GM12874 (cell line): Measurements from ENCODE around the gene NME5.
A peak's percentile ranks its signal among the peaks of the same experiment; 100 is the strongest.

Experiments
- TF ChIP-seq, protein P1 (sequence below): IDR thresholded peaks from 2 replicates; pipeline ENCODE4 v1.5.1; 2011; ENCODE audit warnings: low read depth, mild to moderate bottlenecking, control low read depth, low read length, moderate library complexity; ENCODE audit not compliant: insufficient read depth

Gene NME5, protein sequence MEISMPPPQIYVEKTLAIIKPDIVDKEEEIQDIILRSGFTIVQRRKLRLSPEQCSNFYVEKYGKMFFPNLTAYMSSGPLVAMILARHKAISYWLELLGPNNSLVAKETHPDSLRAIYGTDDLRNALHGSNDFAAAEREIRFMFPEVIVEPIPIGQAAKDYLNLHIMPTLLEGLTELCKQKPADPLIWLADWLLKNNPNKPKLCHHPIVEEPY

DNA sequence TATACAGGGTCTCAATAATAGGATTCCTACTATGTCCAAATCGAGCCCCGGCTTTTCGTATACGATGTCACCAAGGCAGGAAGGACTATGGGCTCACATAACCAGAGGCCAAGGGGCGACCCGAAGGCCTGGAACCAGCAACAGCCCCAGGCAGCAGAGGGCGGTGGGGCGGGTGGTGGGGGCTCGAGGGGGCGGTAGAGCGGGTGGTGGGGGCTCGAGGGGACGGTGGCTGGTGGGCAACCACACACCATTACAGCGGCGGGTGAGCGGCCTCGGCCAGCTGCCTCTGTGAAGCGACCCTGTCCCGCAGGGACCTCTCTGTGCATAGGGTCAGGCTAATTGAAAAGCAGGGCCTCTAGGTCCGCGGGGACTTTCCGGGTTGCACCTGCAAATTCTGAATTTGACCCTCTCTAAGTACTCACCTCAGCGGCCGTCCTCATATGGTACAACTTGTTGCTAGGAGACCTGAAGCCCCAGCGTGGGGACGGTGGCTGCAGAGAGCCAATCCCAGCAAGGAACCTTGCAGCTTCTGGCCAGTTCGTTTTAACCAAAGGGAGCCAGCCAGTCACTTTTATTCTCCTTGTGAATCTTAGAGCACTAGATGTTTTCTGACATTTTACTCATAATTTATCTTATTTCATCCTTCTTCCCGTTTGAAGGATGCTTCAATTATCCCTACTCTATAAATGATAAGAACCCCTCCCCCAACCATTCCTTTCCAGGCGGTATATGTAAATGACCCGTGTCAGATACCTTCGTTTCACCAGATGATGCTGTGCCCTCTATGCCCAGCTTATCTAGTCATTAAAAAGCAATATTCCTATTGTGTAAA lies at the start of gene NME5:
TSS of gene NME5 (minus strand) at position 480 of the 832 bp plus-strand sequence. CDS start 648 bp downstream, outside the sequence.
- TF ChIP-seq, protein P1, sequence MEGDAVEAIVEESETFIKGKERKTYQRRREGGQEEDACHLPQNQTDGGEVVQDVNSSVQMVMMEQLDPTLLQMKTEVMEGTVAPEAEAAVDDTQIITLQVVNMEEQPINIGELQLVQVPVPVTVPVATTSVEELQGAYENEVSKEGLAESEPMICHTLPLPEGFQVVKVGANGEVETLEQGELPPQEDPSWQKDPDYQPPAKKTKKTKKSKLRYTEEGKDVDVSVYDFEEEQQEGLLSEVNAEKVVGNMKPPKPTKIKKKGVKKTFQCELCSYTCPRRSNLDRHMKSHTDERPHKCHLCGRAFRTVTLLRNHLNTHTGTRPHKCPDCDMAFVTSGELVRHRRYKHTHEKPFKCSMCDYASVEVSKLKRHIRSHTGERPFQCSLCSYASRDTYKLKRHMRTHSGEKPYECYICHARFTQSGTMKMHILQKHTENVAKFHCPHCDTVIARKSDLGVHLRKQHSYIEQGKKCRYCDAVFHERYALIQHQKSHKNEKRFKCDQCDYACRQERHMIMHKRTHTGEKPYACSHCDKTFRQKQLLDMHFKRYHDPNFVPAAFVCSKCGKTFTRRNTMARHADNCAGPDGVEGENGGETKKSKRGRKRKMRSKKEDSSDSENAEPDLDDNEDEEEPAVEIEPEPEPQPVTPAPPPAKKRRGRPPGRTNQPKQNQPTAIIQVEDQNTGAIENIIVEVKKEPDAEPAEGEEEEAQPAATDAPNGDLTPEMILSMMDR: no peak

DNA sequence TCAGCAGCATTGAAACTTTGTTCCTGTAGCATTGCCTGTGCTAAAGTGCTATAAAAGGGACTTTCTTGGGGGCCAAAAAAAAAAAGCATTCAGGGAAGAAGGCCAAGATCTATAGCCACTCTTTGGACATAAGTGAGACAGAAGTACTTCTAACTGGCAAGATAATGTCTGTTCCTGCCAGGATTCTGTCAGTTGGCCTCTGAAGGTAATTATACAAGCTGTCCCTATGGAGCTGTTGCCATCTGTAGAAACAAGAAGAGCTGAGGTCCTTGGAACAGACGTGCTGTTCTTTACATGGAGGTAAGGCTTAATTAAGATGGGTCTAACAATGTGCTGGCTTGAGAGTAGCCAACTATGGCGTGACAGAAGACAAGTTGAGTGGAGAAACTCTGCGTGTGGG lies 49.4 kb upstream of the NME5 start:
- TF ChIP-seq, protein P1: no peak

DNA sequence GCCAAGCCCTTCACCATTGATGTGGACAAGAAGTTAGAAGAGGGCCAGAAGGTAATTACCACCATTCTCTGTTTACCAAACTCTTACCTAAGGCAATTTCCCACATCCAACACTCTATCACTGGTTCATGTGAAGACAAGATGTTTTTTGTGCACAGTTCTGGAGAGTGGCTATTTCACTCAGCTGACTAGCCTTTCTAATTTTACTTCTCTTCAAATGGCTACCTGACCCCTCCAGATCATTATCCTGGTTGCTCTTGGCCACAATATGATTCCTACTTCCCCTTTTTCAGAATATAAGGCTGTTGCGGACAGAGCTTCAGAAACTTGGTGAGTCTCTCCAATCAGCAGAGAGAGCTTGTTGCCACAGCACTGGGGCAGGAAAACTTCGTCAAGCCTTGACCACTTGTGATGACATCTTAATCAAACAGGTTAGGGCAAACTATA lies 46.8 kb upstream of the NME5 start:
- TF ChIP-seq, protein P1: no peak

DNA sequence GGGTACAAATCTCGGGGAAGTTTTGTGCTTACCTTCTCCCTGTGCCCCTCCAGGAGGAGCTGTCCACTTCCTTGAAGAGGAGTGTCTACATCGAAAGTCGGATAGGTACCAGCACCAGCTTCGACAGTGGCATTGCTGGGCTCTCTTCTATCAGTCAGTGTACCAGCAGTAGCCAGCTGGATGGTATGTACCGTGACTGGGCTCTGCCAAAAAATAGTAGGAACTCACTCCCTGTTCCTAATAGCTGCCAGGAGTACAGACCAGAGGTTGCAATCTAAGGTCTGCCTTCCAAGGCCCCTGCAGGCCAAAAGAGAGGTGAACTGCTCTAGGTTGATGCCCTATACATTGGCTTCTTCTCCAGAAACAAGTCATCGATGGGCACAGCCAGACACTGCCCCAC lies 43.6 kb upstream of the NME5 start:
- TF ChIP-seq, protein P1: no peak

DNA sequence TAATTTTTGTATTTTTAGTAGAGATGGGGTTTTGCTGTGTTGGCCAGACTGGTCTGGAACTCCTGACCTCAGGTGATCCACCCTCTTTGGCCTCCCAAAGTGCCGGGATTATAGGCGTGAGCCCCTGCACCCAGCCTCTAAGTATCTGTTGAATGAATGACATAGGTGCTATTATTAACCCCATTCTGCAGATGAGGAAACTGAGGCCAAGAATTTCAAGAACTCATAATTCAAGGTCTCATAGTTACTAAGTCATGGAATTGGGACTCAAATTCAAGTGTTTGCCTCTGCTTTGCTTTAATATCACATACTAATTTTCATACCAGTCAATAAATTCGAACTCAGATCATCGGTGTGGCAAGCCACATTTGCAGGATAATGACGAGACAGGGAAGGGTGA lies 41.6 kb upstream of the NME5 start:
- TF ChIP-seq, protein P1: no peak

DNA sequence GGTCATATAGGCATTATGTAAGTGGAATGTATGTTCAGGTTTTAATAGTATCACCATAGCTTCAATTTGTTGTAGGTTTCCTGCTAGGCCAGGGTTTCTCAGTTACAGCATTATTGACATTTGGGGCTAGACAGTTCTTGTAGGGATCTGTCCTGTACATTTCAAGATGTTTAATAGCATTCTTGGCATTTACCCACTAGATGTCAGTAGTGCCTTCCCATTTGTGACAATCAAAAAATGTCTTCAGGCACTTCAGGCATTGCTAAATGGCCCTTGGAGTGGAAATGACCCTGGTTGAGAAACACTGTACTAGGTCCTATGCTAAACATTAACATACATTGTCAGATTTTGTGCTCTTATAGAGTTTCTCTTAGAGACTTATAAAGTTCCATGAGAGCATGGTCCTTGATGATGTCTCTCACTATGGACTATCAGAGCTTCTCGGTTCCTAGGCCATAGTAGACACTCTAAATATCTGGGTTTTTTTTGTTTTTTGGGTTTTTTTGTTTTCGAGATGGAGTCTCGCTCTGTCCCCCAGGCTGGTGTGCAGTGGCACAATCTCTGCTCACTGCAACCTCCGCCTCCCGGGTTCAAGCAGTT lies 41.1 kb upstream of the NME5 start:
- TF ChIP-seq, protein P1: peak; percentile 42; the same call in 1 of the 2 replicates

DNA sequence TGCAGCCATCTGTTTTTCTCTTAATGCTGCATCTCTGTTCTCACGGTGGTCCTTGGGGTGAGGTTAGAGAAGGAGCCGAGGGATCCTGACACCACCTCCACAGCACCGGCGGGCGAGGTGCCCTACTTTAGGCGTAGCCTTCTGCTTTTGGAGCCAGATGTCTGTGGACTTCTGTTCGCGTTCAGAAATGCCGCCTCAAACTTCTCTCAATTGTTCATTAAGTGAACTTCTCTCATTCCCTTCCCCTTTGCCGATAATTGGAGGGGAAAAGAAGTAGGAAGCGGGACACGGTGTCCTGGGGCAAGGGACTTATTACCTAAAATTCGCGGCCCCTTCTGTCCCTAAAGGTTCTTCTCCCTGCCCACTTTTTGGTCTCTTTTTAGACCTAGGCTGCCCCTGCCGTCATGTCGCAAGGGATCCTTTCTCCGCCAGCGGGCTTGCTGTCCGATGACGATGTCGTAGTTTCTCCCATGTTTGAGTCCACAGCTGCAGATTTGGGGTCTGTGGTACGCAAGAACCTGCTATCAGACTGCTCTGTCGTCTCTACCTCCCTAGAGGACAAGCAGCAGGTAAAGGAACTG lies 40.1 kb upstream of the NME5 start:
- TF ChIP-seq, protein P1: no peak
